NCI-H2107 treated with DMSO at 0.1 percent for 48 hours (cell line): Measurements from ENCODE around the gene SCEL.

Experiments used
- DNase-seq: peaks from one replicate; lab custom pipeline; 2025; ENCODE audit not compliant: unreplicated experiment; lab: John Stamatoyannopoulos, UW

SCEL gene

GRCh38 chr13:77521595-77522367 is 13.7 kb upstream of the SCEL start:
- no peak for DNase-seq

GRCh38 chr13:77522444-77522843 is 13.1 kb upstream of the SCEL start:
- DNase-seq: no peak

- no peak for DNase-seq
Measured at GRCh38 chr13:77523386-77523785, 12.1 kb upstream of the SCEL start.

- DNase-seq: no peak
Measured at GRCh38 chr13:77523834-77524728, 11.4 kb upstream of the SCEL start.

- no peak for DNase-seq
Measured at GRCh38 chr13:77528414-77528813, 7.1 kb upstream of the SCEL start.

GRCh38 chr13:77528834-77529500 is 6.5 kb upstream of the SCEL start:
- no peak for DNase-seq

- DNase-seq: no peak
Measured at GRCh38 chr13:77529501-77529840, 6.0 kb upstream of the SCEL start.

- no peak for DNase-seq
Measured at GRCh38 chr13:77530875-77531274, 4.6 kb upstream of the SCEL start.

GRCh38 chr13:77532983-77533382 is 2.5 kb upstream of the SCEL start:
- no peak for DNase-seq

GRCh38 chr13:77533875-77534788 is 1.4 kb upstream of the SCEL start:
- no peak for DNase-seq

GRCh38 chr13:77536358-77536757 is 852 bp downstream of the SCEL start:
- DNase-seq: no peak

GRCh38 chr13:77537289-77537919 is 1.9 kb downstream of the SCEL start:
- no peak for DNase-seq

- no peak for DNase-seq
Measured at GRCh38 chr13:77543711-77544110, 8.2 kb downstream of the SCEL start.

GRCh38 chr13:77544355-77544754 is 8.8 kb downstream of the SCEL start:
- DNase-seq: no peak

GRCh38 chr13:77544758-77545338 is 9.3 kb downstream of the SCEL start:
- no peak for DNase-seq

GRCh38 chr13:77545626-77546412 is 10.3 kb downstream of the SCEL start:
- no peak for DNase-seq

GRCh38 chr13:77548095-77548494 is 12.6 kb downstream of the SCEL start:
- DNase-seq: no peak

- no peak for DNase-seq
Measured at GRCh38 chr13:77548594-77548993, 13.1 kb downstream of the SCEL start.

- DNase-seq: no peak
Measured at GRCh38 chr13:77554069-77554468, 18.6 kb downstream of the SCEL start.
